GM19324 (cell line): ENCODE results near the gene ST8SIA4.

Experiments
- ATAC-seq: cut with Tn5 transposase; IDR thresholded peaks from one replicate; pipeline ENCODE4 v1.9.1; 2021; ENCODE audit warnings: mild to moderate bottlenecking, moderate library complexity; ENCODE audit not compliant: unreplicated experiment, low FRiP score

Gene ST8SIA4, protein sequence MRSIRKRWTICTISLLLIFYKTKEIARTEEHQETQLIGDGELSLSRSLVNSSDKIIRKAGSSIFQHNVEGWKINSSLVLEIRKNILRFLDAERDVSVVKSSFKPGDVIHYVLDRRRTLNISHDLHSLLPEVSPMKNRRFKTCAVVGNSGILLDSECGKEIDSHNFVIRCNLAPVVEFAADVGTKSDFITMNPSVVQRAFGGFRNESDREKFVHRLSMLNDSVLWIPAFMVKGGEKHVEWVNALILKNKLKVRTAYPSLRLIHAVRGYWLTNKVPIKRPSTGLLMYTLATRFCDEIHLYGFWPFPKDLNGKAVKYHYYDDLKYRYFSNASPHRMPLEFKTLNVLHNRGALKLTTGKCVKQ

DNA sequence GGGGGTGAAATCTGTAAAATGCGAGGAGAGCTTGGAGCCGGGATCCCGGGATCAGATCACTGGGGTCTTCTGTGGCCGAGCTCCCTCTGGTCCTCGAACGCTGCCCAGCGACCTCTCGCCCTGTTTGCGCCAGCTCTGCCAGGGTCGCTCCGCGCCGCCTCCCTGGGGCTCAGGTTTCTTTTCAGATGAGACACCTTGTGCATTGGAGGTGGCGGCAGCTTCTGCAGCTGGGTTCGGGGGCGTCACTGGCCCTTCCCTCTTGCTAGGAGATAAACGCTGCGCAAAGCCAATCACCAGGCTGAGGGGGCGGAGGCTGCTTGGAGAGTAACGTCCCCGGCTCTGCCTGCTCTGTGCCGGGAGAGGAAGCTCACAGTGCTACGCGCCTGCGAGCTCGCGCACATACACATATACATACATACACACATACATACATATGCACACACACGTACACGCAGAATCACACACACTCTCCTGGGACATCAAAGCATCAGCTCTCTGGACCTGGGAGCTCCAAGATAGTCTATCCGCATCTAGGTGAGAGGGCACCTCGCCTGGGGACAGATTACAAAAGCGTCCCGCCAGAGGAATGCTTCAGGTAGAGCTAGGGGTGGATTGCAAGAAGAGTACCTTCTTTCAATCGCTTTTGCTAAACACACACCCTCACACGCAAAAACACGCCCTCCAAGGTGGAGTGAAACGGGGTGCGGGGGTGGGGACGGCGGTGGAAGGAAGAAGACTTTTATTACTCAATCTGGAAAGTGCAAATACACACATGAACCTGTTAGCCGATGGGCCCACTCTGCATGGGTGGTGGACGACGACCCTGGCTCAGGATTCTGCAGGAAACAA, at the start of gene ST8SIA4:
TSS of gene ST8SIA4 (minus strand) at position 244 of the 849 bp plus-strand sequence. CDS start 327 bp downstream, outside the sequence.
- peak; percentile 83 for ATAC-seq

- ATAC-seq: no peak
Observed at GRCh38 chr5:100950985-100951384, 47.9 kb upstream of the ST8SIA4 start.

GRCh38 chr5:100913298-100913697, 10.2 kb upstream of the ST8SIA4 start:
- ATAC-seq: no peak

DNA sequence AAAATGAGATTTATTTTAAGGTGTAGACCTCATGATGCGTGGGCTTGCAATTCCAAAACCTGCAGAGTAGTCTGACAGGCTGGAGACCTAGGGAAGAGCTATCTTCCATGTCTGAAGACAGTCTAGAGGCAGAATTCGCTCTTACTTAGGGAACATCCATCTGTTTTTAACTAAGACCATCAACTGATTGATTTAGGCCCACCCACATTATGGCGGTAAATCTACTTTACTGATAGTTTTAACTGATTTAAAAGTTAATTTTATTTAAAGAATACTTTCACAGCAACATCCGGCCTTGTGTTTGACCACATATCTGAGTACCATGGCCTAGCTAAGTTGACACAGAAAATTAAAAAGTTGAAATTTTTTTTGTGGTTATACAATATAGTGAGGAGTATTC, 6.0 kb upstream of the ST8SIA4 start:
- ATAC-seq: no peak

GRCh38 chr5:100905259-100905914, 2.3 kb upstream of the ST8SIA4 start:
- ATAC-seq: no peak

GRCh38 chr5:100904259-100904861, 1.3 kb upstream of the ST8SIA4 start:
- ATAC-seq: peak; percentile 29

GRCh38 chr5:100902440-100903038, 543 bp downstream of the ST8SIA4 start:
- no peak for ATAC-seq

- ATAC-seq: no peak
Observed at GRCh38 chr5:100901821-100902341, 1.2 kb downstream of the ST8SIA4 start.

GRCh38 chr5:100900796-100901781, 2.0 kb downstream of the ST8SIA4 start:
- peak; percentile 31 for ATAC-seq

GRCh38 chr5:100900142-100900795, 2.8 kb downstream of the ST8SIA4 start:
- peak; percentile 6 for ATAC-seq

GRCh38 chr5:100899675-100900074, 3.4 kb downstream of the ST8SIA4 start:
- ATAC-seq: no peak

GRCh38 chr5:100898504-100899346, 4.4 kb downstream of the ST8SIA4 start:
- no peak for ATAC-seq

- ATAC-seq: no peak
Observed at GRCh38 chr5:100896054-100896453, 7.0 kb downstream of the ST8SIA4 start.

- ATAC-seq: peak; percentile 56
Observed at GRCh38 chr5:100890461-100891008, 12.5 kb downstream of the ST8SIA4 start.

GRCh38 chr5:100889896-100890295, 13.2 kb downstream of the ST8SIA4 start:
- no peak for ATAC-seq

DNA sequence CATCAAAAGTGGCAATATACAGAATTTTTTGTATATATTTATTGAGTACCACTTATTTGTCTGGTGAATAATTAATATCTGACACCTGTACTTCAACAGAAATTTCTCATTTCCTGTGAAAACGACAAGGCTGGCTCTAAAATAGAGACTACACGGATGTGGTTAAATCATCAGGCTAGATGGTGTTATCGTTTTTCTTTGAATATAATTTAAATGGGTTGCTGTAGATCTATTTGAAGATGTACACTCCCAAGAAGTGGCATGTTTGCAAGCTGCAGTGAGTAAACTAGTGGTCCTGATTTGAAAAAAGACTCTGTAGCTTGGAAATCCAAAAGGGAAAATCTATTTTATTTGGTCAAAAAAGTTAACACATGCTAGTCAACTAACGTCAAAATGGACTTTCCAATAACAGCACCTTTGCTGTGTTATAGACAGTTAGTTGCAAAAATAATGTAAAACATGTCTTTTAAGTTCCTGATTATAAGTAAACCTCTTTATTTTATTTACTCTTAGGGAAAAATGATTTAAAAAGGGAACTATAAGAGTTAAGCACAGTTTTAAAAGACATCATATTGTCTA, 13.8 kb downstream of the ST8SIA4 start:
- peak; percentile 76 for ATAC-seq

DNA sequence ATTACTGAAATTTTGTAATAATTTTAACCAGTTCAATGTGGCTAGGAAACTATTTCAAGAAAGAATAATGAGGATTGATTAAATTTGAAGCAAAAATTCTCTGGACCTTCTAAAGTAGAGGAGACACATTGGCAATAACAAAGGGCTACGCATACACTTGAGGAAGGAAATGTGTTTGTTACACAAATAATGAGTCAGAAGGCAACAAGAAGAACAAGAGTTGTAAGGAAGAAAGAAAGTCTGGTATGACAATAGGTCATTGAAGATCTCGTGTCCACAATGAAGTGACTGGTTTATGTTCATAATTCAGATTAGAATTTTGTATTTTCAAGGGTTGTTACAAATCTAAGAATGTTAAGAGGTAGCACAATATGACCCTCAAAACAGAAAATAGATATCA, 25.8 kb downstream of the ST8SIA4 start:
- no peak for ATAC-seq
